Ramos (cell line): ENCODE data around the gene DCDC2.
"Not testable (repeated sequence)": the region's sequence is repeated elsewhere in the genome, so short reads cannot be mapped to it uniquely, and the experiment has no call there.

ENCODE experiments used
- in situ Hi-C: fragments of 300-500 bp; cut with MboI; formaldehyde crosslinking; loops from one replicate; pipeline ENCODE4 v1.14.3; 2022; ENCODE audit warnings: low sequenced_read_pairs; ENCODE audit not compliant: unreplicated experiment

DCDC2 gene

DNA sequence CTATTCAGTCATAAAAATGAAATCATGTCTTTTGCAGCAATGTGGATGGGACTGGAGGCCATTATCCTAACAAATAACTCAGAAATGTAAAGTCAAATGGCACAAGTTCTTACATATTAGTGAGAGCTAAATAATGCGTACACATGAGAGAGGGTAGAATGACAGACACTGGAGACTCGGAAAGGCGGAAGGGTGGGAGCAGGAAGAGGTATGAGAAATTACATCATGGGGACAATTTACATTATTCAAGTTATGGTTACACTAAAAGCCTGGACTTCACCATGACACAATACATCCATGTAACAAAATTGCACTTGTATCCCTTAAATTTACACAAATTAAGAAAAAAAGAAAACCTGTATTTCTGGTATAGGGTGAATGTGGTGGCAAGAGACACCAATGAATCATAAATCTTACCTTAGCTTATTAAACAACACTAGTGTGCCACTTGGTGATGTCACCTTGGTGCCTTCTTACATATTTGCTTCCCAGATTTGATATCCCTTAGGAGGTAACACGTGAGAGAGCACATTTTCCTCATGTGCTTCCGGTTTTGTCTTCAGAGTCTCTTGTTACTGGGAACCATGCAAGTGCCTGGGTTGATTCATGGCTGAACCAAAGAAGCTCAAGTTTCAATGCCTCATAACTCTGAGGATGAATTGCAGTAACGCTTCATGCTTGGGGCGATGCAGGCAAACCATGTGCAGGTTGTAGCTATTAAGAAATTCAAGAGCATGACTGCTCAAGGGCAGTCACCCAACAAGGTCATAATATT, 84.6 kb downstream of the DCDC2 start:
- in situ Hi-C loops = no loop called here

DNA sequence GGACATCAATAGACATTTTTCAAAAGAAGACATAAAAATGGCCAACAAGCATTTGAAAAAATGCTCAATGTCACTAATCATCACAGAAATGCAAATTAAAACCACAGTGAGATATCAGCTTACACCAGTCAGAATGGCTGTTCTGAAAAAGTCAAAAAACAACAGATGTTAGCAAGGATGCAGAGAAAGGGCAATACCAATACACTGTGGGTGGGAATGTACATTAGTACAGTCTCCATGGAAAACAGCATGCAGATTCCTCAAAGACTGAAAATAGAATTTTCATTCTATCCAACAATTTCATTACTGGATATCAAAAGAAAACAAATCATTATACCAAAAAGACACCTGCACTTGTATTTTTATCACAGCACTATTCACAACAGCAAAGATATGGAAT, 85.3 kb downstream of the DCDC2 start:
- in situ Hi-C loops = no loop called here

DNA sequence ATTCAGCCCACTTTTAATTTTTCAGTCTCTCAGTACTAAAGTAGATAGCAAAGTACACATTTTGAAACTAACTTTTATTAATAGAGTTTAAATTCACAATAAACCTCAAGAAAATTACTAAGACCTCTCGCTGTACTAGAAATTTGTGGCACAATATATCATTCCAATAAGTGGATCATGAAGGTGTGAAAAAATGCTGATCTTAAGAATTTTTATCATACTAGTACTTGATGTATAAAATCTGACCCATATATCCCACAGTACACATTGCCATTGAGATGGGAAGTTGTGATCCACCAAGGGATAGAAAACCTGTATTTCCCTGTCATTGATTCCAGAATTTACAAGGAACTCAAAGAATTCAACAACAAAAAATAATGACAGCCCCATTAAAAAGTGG, 85.7 kb downstream of the DCDC2 start:
- in situ Hi-C loops = no loop called here

DNA sequence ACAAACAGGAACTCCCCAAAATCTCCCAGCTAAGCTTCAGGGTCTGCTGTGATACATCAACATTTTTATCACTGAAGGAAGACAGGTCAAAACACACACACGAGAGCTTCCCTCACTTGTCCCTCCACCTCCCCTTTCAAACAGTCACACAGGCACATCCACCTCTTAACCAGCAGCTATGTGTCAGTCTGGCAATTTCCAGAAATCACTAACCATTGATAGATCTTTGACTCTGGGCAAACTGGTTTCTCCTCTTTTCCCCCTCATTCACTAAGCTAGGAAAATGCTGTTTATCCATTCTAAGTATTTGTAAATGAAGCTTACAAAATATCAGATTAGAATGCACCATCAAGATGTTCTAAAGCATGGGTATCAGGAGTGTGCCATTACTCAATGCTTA, 87.8 kb downstream of the DCDC2 start:
- in situ Hi-C loops = no loop called here

DNA sequence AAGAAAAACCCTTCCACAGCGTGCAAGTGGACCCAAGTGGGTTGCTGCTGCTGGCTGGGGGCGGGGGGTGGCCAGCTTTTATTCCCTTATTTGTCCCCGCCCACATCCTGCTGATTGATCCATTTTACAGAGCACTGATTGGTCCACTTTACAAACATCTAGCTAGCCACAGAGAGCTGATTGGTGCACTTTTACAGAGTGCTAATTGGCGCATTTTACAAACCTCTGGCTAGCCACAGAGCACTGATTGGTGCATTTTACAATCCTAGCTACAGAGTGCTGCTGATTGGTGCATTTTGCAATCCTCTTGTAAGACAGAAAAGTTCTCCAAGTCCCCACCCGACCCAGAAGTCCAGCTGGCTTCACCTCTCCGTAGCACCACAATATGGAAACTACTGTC, 99.6 kb downstream of the DCDC2 start:
- in situ Hi-C loops = not testable (repeated sequence)

DNA sequence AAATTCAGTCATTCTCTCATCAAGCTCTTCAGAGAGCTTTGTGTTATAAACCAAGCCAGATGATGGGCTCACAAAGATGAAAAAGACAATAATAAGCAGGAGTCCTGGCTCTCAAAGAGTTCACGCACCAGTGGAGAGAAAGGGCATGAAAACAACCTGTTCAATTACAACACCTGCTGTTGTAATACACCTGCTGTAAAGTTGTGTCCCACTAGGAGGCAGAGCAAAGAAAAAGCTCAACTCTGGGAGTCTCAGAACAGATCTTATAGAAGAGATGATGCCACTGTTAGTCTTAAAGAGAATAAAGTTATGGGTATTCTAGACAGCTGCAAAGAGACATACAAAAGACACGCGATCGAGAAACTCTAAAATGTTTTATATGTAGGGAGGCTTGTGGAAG, 100.6 kb downstream of the DCDC2 start:
- in situ Hi-C loops = no loop called here

DNA sequence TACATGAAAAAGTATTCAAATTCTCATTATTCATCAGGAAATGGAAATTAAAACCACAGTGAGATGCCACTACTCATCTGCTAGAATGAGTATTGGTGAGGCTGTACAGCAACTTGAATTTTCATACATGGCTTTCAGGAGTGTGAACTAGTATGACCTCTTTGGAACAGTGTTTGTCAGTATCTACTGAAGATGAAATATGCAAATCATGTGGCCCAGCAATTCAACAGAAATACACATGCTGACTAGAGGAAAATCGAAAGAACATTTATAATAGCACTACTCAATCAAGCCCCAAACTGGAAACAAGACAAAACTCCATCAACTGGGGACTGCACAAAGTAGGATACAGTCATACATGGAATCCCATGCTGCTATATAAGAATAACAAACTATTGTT, 102.2 kb downstream of the DCDC2 start:
- in situ Hi-C loops = no loop called here

DNA sequence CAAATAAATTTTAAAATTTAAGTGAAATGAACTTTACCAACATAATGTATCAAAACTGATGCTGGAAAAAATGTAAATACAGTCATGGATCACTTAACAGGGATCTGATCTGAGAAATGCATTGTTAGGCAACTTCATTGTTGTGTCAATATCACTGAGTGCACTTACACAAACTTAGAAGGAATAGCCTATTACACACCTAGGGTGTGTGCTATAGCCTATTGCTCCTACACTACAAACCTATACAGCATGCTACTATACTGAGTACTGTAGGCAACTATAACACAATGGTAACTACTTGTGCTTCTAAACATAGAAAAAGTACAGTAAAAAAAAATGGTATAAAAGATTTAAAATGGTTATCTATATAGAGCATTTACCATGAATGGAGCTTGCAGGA, 104.5 kb downstream of the DCDC2 start:
- in situ Hi-C loops = no loop called here

DNA sequence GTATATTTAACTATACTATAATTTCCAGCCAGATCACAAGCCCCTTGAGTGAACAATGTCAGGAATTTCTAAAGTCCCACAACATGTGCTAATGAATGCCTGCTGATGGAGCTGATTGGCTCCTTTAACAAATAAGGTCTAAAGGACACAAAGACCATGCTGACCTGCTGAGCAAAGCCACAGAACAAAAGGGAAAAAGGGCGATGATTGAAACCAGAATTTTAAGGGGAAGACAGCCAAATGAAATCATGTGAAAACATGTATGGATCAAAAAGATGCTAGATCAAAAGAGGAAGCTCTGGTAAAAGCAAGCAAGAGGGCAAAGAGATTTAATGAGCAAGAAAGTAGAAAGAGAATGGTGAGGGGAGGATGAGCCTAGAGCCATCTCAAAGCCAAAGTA, 105.6 kb downstream of the DCDC2 start:
- in situ Hi-C loops = no loop called here

DNA sequence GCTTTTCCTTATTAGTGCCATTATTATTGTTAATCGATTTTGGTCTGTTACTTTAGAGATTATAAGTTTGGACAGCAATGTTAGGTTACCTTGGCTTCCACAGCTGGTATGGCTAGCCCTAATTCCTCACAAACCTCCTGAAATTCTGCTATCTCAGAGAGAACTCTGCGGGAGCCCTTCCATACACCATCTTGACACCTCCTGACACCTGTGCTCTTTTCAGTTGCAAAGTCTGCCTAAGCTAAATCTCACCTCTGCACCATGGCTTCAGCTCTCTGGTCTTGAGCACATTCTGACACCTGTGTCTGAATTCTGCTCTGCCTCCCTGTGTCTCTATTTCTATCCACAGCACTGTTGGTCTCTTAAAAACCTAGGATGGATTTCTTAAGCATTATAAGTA, 106.5 kb downstream of the DCDC2 start:
- in situ Hi-C loops = no loop called here

DNA sequence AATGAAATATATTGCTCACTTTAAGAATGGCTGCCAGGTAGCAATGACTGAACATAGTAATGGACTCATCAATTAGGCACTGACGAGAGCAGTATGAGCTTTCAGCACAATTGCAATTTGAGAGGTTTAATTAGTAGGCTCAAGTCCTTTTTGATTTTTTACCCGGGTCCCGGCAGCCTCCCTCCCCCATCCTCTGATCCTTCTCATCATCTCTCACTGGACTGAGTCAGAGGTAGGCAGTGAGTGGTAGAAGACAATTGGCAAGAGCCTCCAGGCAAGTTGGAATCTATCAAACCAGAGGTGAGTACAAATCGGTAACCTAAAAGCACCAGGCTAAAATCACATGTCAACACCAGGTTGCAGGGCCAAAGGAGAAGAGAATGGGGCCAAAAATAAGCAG, 107.9 kb downstream of the DCDC2 start:
- in situ Hi-C loops = no loop called here

DNA sequence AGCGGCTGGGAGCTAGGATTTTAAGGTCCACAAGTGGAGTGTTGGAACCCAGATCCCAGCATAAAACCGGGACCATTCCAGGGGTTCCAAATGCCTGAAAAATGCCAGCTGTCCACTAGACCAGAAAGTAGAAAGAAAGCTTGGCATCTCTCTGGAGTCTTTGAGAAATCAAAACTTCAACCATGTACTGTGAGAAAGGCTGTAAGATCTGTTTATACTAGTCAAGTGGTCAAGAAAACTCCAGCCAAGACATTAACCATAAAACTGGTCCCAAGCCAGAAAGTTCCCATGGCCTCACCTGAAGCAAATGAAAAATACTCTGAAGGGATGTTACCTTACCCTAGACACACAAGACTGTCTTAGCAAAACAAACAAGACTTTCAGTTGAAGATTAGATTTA, 112.6 kb downstream of the DCDC2 start:
- in situ Hi-C loops = no loop called here

DNA sequence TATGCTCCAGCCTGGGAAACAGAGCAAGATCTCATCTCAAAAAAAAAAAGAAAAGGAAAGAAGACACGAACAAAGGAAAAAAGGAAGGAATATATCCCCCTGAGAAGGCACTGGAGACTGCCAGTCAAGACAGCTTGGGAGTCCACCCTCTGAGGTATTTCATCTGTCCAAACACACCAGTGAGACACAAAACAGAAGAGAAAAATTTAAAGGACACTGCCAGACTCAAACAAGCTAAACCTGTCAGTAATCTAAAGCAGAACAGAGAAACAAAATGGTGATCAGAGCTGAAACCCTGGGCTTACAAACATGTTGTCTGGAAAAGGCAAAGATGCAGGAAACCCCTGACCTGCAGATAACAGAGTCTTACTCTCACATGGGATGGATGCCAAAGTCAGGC, 114.9 kb downstream of the DCDC2 start:
- in situ Hi-C loops = no loop called here

DNA sequence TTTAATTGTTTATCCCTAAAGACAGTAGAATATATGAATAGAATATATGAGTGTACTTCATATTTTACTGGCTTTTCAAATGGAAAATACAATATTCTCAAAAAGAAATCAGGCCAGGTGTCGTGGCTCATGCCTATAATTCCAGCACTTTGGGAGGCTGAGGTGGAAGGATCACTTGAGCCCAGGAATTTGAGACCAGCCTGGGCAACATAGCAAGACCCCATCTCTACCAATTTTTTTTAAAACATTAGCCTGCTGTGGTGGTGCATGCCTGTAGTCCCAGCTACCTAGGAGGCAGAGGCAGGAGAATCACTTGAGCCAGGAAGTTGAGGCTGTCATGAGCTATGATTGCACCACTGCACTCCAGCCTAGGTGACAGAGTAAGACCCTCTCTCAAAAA, 116.1 kb downstream of the DCDC2 start:
- in situ Hi-C loops = not testable (repeated sequence)

DNA sequence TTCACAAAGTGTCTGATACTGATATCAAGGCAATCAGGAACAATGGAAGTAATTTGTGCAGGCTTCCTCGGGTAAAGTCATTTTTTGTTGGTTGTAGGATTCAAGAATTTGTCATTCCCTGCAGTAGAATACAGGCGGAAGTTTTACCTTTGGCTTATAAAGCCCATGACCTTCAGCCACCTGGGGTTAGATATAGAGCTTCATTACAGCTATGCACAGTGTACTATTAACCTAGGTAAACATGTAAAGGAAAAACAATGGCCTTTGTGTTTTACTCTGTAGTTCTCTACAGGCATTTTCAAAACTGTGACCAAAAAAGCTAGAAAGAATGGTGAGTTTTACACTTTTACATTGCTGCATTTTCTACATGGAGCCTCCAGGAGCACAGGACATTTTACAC, 116.9 kb downstream of the DCDC2 start:
- in situ Hi-C loops = no loop called here

DNA sequence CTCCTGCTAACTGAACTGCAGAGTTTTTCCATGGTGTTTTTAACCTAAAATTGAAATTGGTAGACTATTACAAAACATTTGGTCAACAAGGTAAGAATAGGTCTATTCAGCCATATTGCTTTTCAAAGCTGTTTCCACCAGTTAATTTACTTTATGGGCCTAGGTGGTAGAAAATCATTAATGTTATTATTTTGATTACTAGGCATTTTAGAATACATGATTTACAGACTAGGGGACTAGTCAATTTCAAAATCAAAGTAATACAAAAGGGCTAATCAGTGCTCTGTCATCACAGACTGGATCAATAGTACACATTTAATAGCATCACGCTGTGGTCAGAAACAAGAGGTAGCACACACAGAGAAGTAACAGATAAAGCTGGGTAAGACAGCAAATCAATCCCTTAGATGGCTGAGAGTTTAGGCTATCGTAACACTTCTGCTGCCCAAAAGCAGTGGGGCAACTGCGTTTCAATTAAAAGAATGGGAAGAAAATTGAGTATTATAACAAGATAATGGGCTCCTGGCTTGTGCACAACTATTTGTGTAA, 117.4 kb downstream of the DCDC2 start:
- in situ Hi-C loops = no loop called here

DNA sequence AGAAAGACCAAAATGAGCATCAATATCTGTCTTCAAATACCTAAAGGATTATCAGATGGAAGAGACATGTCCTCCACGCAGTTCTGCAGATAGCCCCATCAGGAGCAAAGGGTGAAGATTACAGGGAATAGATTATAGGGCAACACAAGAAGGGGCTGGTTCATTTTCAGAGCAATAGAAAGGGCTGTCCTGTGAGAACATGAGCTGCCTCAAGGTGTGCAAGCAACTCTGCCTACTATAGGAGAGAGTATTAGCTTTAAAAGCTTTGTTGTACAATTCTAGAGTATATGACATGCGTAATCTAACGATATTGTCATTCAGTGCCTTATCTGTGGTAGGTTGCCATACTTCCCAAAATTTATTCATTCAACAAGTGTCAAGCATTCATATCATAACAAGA, 119.2 kb downstream of the DCDC2 start:
- in situ Hi-C loops = no loop called here

DNA sequence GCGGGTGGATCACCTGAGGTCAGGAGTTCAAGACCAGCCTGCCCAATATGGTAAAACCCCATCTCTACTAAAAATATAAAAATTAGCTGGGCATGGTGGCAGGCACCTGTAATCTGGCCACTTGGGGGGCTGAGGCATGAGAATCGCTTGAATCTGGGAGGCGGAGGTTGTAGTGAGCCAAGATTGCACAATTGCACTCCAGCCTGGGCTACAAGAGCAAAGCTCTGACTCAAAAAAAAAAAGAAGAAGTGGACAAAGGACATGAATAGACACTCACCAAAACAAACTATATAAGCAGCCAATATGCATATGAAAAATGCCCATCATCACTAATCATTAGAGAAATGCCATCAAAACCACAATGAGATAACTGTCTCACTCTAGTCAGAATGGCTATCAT, 121.1 kb downstream of the DCDC2 start:
- in situ Hi-C loops = not testable (repeated sequence)

DNA sequence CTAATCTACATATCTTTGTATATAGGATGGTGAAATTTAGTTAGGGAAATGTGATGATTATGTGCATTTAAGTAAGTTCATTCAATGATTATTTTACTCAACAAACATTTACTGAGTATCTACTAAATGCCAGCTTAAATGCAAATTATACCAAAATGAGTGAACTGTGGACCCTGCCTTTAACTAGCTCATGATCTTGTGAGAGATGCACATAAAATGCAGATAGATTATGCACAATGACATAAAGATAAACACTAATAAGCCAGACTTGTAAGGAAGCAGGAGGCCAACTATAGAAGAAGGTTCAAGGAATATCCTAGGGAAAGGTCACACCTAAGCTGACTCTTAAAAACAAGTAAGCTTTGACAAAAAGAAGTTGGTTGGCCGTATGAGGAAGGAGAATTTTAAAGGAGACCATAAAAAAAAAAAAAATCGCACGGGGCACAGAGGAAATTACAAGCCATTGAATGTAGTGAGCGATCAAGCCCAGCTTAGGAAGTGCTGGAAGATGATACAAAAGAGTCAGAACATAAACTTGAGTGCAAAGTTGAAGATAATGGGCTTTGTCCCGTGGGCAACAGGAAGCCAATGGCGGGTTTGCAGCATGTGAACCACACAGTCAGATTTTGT, 123.9 kb downstream of the DCDC2 start:
- in situ Hi-C loops = no loop called here

DNA sequence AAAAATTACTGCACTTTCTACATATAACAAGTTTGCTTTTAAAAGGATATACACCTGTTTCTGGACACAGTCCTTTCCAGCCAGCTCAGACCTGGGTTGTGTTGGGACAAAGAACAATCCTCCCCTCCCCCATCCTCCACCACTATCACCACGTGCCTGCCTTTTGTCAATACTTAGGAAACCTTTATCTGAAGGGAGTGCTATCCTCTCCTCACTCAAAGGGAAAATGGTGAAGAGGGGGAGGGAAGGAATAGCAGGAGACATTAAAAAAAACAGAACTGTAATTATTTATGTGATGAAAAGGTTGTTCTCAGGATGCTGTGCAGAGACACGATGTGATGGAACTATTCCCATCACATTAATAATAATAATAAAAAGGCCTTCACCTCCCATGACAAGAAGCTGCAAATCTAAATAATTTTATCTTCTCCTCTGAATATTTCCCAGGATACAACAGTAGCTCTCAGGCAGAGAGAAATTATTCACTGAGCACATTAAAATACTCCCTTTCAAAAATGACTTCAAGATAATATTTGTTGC, 126.4 kb downstream of the DCDC2 start:
- in situ Hi-C loops = no loop called here

DNA sequence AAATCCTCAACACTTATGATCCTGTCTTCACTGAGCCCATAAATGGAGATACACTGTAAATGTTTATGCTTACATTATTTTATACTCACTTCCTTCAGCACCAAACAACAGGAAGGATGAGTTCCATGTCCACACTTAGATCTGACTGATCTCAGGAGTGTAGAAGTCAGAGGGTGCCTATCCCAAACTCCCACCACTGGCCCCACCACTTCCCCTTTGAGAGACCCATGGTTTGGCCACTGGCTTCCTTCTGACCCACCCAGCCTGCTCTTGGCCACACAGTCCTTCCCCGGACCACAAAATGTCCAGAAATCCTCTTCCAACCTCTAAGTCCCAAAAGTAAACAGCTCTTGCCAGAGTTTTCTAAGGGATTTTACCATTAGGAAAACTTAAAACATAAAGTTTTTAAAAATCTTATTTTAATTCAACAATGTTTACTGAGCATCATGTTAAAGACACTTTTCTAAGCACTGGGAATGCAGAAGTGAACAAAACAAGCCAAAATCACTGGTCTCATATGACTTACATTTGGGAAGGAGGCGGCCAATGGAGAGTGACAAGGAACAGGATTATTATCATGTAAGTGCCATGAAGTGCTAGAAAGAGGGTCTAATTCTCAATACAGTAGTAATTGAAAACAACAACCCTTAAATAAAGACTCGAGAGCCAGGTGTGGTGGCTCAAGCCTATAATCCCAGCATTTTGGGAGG, 128.0 kb downstream of the DCDC2 start:
- in situ Hi-C loops = no loop called here
